Adrenal gland (tissue), 5 donors: Measurements from ENCODE around the gene LBHD2.

ENCODE experiments used
- CTCF ChIP-seq, 6 experiments: fragments of 450-650 bp in 4 of 6; fragments of 200-600 bp in 2 of 6; sonication (generic) in 1 of 6; IDR thresholded peaks; 1 replicate in 5 of 6; 2 replicates in 1 of 6; pipeline versions ENCODE4 v1.5.1 to v1.8.0; 2016 to 2021; ENCODE audit warnings: antibody characterized with exemption in 6 of 6, mild to moderate bottlenecking in 2 of 6, moderate library complexity in 1 of 6
- POLR2A ChIP-seq, 2 donors: fragments of 450-650 bp; IDR thresholded peaks; one replicate each; pipeline ENCODE4 v1.6.1; 2017; ENCODE audit warnings: antibody characterized with exemption in 2 of 2, mild to moderate bottlenecking in 2 of 2, moderate library complexity in 1 of 2
- donor health status: DM: no; HTN: no; CAD: no.

- no peak for TF ChIP-seq CTCF (IDR thresholded peaks at IDR 0.05)
- TF ChIP-seq POLR2A (IDR thresholded peaks at IDR 0.05) = no peak
Observed at GRCh38 chr14:103135333-103136260, 51.6 kb downstream of the LBHD2 start.
